Stimulated activated CD8-positive, alpha-beta memory T cell treated with anti-CD3 and anti-CD28 coated beads, Interleukin-2, amount 100 ng/mL, for 1 hour (primary cell): ENCODE measurements around the gene MMP11.
"Not testable (repeated sequence)": the region's sequence is repeated elsewhere in the genome, so short reads cannot be mapped to it uniquely, and the experiment has no call there.

Source experiments
- DNase-seq, 2 donors: peaks; one replicate each; pipeline ENCODE4 v3.0.0-alpha.2; 2020; ENCODE audit warnings: low read depth in 2 of 2

MMP11 gene, protein sequence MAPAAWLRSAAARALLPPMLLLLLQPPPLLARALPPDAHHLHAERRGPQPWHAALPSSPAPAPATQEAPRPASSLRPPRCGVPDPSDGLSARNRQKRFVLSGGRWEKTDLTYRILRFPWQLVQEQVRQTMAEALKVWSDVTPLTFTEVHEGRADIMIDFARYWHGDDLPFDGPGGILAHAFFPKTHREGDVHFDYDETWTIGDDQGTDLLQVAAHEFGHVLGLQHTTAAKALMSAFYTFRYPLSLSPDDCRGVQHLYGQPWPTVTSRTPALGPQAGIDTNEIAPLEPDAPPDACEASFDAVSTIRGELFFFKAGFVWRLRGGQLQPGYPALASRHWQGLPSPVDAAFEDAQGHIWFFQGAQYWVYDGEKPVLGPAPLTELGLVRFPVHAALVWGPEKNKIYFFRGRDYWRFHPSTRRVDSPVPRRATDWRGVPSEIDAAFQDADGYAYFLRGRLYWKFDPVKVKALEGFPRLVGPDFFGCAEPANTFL

DNA sequence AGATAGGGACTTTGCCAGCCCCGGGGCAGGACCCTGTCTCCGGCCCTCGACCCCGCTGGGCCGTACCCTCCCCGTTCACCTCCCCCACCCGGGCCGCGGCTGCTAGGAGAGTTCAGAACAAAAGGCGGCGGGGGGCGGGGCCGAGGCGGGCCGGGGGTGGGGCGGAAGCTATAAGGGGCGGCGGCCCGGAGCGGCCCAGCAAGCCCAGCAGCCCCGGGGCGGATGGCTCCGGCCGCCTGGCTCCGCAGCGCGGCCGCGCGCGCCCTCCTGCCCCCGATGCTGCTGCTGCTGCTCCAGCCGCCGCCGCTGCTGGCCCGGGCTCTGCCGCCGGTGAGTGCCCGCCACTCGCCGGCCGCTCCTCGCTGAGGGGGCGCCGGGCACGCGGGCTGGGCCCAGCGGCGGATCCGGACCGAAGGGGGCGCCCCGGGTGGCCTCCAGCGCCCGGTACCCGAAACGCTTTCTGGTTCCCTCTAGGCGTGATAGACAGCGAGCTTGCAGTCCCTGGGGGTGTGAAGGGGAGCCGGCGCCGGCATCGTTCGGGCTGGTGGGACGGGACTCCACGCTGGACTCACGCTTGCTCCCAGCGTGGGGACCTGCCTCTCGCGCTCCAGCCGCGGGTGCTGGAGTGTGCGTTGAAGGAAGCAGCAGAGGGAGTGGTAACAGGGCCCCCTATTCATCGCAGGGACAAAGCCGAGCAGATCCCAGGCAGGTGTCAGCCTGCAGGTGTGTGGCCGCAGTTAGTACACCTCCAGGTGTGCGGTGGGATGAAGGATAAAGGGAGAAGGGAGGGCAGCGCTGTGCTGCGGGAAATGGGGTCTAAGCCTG is at the start of gene MMP11:
MMP11 (plus strand) TSS at position 201 of the 825 bp plus-strand sequence; CDS start at position 223, 22 bp downstream.
- DNase-seq: peak in 1 of 2 donors; percentile 28

- DNase-seq: not testable (repeated sequence)
Measured at GRCh38 chr22:23728108-23728507, 44.5 kb upstream of the MMP11 start.

GRCh38 chr22:23737696-23738095 is 35.0 kb upstream of the MMP11 start:
- DNase-seq: no peak

DNA sequence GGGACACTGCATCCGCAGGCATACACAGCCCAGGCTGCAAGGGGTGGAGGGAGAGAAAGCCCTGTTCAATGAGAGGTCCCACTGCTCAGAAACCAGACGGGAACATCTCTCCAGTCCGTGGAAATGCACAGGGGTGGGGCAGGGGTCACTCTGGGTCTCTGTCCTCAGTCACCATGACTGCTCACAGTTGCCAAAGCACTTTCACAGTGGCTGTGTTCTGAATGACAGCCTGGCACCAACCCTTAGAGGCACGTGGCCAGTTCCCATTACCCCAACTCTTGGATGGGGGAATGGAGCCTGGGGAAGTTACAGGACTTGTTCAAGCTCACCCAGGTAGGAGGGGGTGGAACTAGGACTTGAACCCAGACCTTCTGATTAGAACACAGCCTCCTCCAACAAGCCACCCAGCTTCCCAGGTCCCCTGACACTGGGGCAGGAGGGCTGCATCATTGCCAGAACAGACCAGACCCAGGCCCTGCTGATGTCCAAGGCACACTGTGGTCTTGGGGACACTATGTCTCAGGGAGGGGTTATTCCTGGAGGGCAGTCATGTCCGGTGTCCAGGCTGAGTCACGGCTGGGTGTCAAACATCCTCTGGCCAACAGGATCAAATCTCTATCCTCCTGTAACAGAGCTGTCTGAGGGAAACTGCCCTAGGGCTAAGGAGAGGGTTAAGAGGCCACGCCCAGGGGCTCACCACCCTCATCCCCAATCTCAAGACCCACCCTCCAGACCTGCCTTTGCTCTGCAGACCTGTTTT is 30.0 kb upstream of the MMP11 start:
- no peak for DNase-seq

DNA sequence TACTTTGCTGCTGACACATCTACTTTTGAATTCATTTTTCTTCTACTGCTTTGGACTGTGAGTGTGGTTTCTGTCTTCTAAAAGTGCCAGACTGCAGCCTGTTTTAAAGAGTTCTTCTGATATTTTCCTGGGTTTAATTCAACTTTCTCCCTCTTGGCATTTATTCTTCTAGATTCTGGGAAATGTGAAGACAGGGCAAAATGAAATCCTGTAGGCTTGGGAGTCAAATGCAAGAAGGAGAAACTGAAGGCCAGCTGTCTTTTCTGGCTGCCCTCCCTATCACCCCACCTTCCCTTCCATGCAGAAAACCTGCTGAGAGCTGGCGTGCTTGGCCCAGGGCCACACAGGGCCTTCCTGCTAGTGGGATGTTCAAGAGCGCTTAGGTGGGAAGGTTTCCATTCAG is 29.3 kb upstream of the MMP11 start:
- DNase-seq: no peak

GRCh38 chr22:23744001-23744400 is 28.6 kb upstream of the MMP11 start:
- DNase-seq: no peak

DNA sequence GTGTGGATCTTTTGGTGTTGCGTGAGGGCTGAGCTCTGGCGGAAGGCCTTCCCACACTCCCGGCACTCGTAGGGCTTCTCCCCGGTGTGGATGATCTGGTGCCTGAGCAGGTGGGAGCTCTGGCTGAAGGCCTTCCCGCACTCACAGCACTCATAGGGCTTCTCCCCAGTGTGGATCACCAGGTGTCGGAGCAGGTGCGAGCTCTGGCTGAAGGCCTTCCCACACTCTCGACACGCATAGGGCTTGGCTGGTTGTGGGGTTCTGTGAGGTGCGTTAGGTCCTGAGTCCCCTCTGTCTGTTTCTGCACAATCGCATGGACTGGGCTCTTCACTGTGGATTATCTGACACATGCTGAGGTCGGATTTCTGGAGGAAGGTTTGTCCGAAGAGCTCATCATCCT is 28.2 kb upstream of the MMP11 start:
- no peak for DNase-seq

DNA sequence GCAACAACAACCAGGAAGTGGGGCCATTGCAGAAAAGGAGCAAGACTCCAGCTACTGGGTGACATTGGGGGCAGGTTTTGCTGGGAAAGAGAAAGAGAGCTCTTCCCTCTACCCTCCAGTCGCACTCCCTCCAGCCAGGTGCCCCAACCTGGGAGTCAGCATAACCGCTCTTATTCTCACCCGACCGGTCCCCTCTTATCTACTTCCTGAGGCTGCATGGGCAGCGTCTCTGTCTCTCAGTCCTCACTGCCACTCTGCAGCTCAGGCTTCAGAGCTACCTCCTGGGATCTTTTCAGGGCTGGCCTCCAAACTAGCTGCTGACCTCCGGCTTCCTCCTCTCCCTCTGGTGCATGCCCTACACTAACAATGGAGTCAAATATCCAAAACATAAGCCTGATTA is 26.9 kb upstream of the MMP11 start:
- no peak for DNase-seq

GRCh38 chr22:23749841-23750301 is 22.8 kb upstream of the MMP11 start:
- DNase-seq: no peak

DNA sequence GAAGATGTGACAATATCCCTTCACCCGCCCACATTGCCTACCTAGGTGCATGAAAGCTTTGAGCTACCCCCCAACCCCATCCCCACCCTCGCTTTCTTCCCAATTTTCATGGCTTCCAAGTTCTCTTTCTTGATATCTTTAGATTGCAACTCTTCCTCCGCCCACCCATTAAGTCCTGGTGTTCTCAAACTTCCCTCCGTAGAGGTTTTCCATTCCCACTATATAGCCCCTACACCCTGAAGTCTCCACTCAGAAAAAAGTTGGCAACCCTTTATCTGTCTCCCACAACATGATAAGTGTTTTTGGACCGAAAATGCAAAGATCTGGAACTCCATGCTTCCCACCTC is 22.3 kb upstream of the MMP11 start:
- no peak for DNase-seq

- DNase-seq: peak; percentile 72 to 75
Measured at GRCh38 chr22:23750714-23751440, 21.8 kb upstream of the MMP11 start, which contains the start of gene ZNF70. ZNF70 (minus strand) TSS chr22:23751112; CDS start chr22:23745140, 5,972 bp downstream.

DNA sequence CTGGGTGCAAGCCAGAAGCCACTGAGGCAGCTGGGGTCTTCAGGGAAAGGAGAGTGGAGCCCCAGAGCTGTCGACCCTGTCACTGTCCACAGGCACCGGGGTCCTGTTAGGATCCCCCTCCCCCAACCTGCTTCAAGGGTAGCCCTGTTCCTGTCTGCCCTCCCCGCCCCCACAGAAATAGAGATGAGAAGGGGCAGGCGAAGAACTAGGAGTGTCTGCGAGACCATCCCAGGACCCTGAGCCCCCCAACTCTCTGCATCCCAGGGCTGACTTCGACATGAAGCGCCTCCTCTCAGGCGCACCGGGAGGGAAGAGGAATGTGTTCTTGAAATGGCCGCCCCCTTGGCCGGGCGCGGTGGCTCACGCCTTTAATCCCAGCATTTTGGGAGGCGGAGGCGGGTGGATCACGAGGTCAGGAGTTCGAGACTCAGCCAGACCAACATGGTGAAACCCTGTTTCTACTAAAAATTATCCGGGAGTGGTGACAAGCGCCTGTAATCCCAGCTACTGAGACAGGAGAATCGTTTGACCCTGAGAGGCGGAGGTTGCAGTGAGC is 21.1 kb upstream of the MMP11 start:
- no peak for DNase-seq

GRCh38 chr22:23752090-23752691 is 20.5 kb upstream of the MMP11 start:
- no peak for DNase-seq

DNA sequence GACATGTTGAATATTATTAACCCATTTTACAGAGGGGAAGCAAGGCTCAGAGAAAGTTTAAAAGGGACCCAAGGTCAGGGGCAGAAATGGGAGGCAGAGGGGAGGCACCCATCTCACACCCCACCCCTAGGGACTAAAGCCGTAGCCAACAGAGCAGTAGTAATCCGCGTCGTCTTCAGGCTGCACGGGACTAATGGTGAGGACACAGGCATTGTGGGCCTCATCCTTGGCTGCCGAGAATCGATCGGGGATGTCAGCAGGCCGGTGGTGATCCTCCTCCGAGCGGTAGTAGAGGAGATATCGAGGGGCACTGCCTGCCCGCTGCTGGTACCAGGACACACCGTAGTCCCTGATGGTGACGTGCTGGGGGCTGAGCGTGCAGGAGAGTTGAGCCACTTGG is 19.9 kb upstream of the MMP11 start:
- no peak for DNase-seq

GRCh38 chr22:23753385-23753784 is 19.3 kb upstream of the MMP11 start:
- no peak for DNase-seq

DNA sequence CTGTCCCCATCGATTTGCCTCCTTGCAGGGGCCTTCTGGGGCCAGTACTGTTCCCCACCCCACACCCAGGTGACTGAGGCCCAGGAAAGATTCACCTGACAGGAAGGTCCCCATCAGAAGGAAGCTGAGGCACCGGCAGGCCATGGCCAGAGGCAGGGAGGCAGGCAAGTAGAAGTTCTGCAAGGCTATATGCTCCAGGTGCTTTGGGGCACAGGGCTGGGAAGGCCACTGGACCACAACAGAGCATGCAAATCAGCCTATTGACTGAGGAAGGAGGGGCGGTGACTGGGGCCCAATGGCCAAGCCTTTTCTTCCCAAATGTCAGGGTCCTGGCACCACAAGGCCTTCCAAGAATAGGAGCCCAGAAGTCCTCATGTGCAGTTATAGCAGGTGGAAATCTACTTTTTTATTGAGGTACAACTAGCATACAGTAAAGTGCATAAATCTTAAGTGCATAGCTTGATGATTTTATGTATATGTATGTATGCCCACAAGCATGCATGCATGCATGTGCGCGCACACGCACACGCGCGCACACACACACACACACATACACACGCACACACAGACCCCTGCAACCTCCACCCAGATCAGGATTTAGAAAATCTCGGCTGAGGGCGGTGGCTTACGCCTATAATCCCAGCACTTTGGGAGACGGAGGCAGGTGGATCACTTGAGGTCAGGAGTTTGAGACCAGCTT is 18.3 kb upstream of the MMP11 start, which contains the start of gene VPREB3:
VPREB3 (minus strand) TSS at position 206 of the 700 bp plus-strand sequence; CDS start at position 144, 62 bp downstream.
- no peak for DNase-seq

DNA sequence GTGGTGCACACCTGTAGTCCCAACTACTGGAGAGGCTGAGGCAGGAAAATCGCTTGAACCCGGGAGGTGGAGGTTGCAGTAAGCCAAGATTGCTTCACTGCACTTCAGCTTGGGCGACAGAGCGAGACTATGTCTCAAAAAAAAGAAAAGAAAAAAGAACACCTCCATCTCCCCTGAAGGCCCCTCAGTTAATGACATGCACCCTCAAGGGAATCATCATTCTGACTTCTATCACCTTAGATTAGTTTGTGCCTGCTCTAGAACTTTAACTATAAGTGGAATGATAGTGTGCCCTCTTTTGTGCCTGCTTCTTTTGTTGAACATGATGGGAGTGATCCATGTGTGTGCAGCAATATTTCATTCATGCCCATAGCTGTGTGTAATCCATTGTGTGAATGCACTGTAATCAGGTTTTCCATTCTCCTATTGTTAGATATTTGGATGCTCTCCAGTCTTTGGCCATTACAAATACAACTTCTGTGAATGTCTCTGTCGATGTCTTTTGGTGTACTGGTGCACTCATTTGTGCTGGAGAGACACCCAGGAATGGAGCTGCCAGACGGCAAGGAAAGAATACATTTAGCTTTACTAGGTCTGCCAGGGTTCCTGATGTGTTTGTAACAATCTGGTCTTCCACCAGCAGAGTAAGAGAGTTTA is 17.5 kb upstream of the MMP11 start:
- no peak for DNase-seq

- no peak for DNase-seq
Measured at GRCh38 chr22:23755711-23756110, 16.9 kb upstream of the MMP11 start.

GRCh38 chr22:23756891-23757290 is 15.8 kb upstream of the MMP11 start:
- DNase-seq: no peak
